CD4-positive, alpha-beta T cell (primary cell): ENCODE measurements around the gene GPRIN1. TPM values are rescaled to one million over a fixed set of nuclear protein-coding genes. Genes with fewer than 3 reads are reported as not detected.

Source experiments
- ATAC-seq: fragments of 200-7000 bp; cut with Tn5 transposase; one replicate; pipeline ENCODE4 v1.10.0; 2022; ENCODE audit warnings: mild to moderate bottlenecking; ENCODE audit not compliant: poor library complexity
- CTCF ChIA-PET: fragments of 350-600 bp; sonication (Branson Sonifier 250); formaldehyde crosslinking; loops from one replicate; lab custom pipeline; 2021; ENCODE audit warnings: antibody characterized with exemption, inconsistent platforms; lab: Charles Lee
- POLR2A ChIA-PET: fragments of 350-600 bp; sonication (Branson Sonifier 250); formaldehyde crosslinking; loops from one replicate; lab custom pipeline; 2021; ENCODE audit warnings: antibody characterized with exemption, inconsistent platforms; lab: Charles Lee
- DNase-seq, 14 experiments: peaks; one replicate each; pipeline ENCODE4 v3.0.0-alpha.2; 2013 to 2020; ENCODE audit warnings: mixed read lengths in 2 of 14
- H3K27ac ChIP-seq, 2 donors: one replicate each; pipeline versions ENCODE4 v1.5.1 to v1.7.0; 2013; ENCODE audit warnings: low read length in 2 of 2, low read depth in 1 of 2, mild to moderate bottlenecking in 1 of 2
- H3K27me3 ChIP-seq, 2 experiments: 1 replicate in 1 of 2; 2 replicates in 1 of 2; pipeline versions ENCODE4 v1.6.1 to v1.7.0; 2013; ENCODE audit warnings: low read length in 2 of 2, control low read depth in 1 of 2, mild to moderate bottlenecking in 1 of 2, moderate library complexity in 1 of 2; ENCODE audit not compliant: insufficient read depth in 2 of 2, control insufficient read depth in 1 of 2
- H3K36me3 ChIP-seq: one replicate; pipeline ENCODE4 v1.6.1; 2013; ENCODE audit warnings: low read length, control low read depth; ENCODE audit not compliant: insufficient read depth
- H3K4me1 ChIP-seq: one replicate; pipeline ENCODE4 v1.6.1; 2013; ENCODE audit warnings: low read length, control low read depth; ENCODE audit not compliant: insufficient read depth
- H3K4me3 ChIP-seq: one replicate; pipeline ENCODE4 v1.5.1; 2013; ENCODE audit warnings: mild to moderate bottlenecking, low read length, moderate library complexity
- H3K9me3 ChIP-seq, 2 experiments: 1 replicate in 1 of 2; 2 replicates in 1 of 2; pipeline versions ENCODE4 v1.6.1 to v1.7.0; 2013; ENCODE audit warnings: low read length in 2 of 2, mild to moderate bottlenecking in 2 of 2, control low read depth in 1 of 2, moderate library complexity in 1 of 2; ENCODE audit not compliant: control insufficient read depth in 1 of 2, insufficient read depth in 1 of 2
- H3K27ac Mint-ChIP-seq: one replicate; pipeline ENCODE4 v1.8.0; 2020; ENCODE audit warnings: mixed read lengths
- H3K27me3 Mint-ChIP-seq: one replicate; pipeline ENCODE4 v1.8.0; 2021; ENCODE audit warnings: mixed read lengths
- H3K36me3 Mint-ChIP-seq: one replicate; pipeline ENCODE4 v1.8.0; 2021; ENCODE audit warnings: low read depth, mixed read lengths
- H3K4me1 Mint-ChIP-seq: one replicate; pipeline ENCODE4 v1.8.0; 2021; ENCODE audit warnings: low read depth, mixed read lengths
- H3K4me3 Mint-ChIP-seq: one replicate; pipeline ENCODE4 v1.8.0; 2020; ENCODE audit warnings: mild to moderate bottlenecking, mixed read lengths
- H3K9me3 Mint-ChIP-seq: one replicate; pipeline ENCODE4 v1.8.0; 2020; ENCODE audit warnings: mixed read lengths
- intact Hi-C, 2 experiments: fragments of 100-400 bp; cut with DNase I in 1 of 2; cut with micrococcal nuclease in 1 of 2; formaldehyde crosslinking; loops; one replicate each; pipeline versions ENCODE4 v1.15.1 to v1.9.0; 2023 to 2025; cut with DNase I, micrococcal nuclease
- total RNA-seq, 174 experiments: library from RNA in 2 of 174; stranded (reverse) in 2 of 174; gene quantifications; one replicate each; pipeline ENCODE4 v1.2.3 and lab custom pipeline; 2021 to 2026
- TF ChIP-seq, protein P1 (sequence below): fragments of 200-600 bp; IDR thresholded peaks from one replicate; pipeline ENCODE4 v1.8.0; 2022; ENCODE audit warnings: antibody characterized with exemption, mild to moderate bottlenecking

GPRIN1 gene
- total RNA-seq, 2 experiments from 2014 or later, result 0.22 to 0.36 TPM

DNA sequence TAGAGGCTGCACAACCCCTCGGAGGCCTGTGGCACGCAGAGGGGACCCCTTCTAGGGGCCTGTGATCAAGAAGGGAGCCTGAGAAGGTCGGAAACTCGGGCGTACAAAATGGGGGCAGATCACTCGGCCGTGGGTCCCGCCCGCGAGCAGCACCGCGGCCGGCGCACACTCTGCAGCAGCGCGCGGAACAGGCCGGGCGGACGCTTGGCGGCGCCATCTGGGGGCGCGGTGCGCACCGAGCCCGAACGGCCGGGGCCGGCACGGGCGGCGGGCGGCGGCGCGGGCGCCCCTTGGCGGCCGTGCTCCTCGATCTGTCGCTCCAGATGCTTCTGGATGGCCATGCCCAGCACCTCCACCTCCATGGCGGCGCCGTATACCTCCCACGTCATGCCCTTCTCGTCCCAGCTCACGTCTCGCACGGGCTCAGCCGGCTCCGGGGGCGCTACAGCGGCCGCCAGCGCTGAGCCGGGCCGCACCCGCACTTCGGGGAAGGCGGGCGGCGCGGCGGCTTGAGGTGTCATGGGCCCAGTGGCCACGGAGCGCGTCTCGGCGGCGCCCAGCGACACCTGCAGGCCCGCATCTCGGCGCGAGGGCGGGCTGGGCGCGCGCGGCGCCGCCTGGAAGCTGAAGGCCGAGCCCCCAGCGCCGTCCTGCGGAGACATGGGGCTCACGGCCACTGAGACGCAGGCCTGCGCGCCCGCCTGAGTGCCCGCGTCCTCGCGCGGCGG, 13.1 kb downstream of the GPRIN1 start:
- Mint-ChIP-seq H3K27me3 (no peaks in the 10 kb centered on the region), H3K4me3 (peak overlapping the region; percentile 82), H3K27ac (no peak overlapping the region), H3K4me1 (peaks cover 8% of the 10 kb centered on the region), H3K9me3 (no peaks in the 10 kb centered on the region), H3K36me3 (no peaks in the 10 kb centered on the region)
- ChIA-PET POLR2A (interaction anchor here (0.7 to 1.4 kb wide), 4 partner anchors 50 to 149 kb away, joined by 3 to 6 read pairs (median 4); partner anchors contain the start of genes FAF2, RNF44 and TSPAN17), CTCF (interaction anchor here (0.7 to 2.2 kb wide), 17 partner anchors 9 to 237 kb away, joined by 3 to 11 read pairs (median 3); partner anchors contain the start of genes CLTB and RNF44)
- H3K4me1 ChIP-seq, result peaks cover 12% of the 10 kb centered on the region
- peaks cover 0 to 4% of the 10 kb centered on the region in 2 experiments for H3K9me3 ChIP-seq
- intact Hi-C loops, result loop anchor here (1.0 to 5.0 kb wide), 2 partner anchors 181 to 865 kb away; partner anchors contain the start of gene CLTB (in 2 of the 2)
- DNase-seq, result peak; percentile 51 to 89 (median 67)
- H3K4me3 ChIP-seq, result peak overlapping the region; percentile 33
- no peak overlapping the region for H3K27ac ChIP-seq
- H3K27me3 ChIP-seq, result no peaks in the 10 kb centered on the region
- TF ChIP-seq, protein P1, sequence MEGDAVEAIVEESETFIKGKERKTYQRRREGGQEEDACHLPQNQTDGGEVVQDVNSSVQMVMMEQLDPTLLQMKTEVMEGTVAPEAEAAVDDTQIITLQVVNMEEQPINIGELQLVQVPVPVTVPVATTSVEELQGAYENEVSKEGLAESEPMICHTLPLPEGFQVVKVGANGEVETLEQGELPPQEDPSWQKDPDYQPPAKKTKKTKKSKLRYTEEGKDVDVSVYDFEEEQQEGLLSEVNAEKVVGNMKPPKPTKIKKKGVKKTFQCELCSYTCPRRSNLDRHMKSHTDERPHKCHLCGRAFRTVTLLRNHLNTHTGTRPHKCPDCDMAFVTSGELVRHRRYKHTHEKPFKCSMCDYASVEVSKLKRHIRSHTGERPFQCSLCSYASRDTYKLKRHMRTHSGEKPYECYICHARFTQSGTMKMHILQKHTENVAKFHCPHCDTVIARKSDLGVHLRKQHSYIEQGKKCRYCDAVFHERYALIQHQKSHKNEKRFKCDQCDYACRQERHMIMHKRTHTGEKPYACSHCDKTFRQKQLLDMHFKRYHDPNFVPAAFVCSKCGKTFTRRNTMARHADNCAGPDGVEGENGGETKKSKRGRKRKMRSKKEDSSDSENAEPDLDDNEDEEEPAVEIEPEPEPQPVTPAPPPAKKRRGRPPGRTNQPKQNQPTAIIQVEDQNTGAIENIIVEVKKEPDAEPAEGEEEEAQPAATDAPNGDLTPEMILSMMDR, result peak; percentile 11
- H3K36me3 ChIP-seq, result no peaks in the 10 kb centered on the region
- peak; percentile 84 for ATAC-seq

DNA sequence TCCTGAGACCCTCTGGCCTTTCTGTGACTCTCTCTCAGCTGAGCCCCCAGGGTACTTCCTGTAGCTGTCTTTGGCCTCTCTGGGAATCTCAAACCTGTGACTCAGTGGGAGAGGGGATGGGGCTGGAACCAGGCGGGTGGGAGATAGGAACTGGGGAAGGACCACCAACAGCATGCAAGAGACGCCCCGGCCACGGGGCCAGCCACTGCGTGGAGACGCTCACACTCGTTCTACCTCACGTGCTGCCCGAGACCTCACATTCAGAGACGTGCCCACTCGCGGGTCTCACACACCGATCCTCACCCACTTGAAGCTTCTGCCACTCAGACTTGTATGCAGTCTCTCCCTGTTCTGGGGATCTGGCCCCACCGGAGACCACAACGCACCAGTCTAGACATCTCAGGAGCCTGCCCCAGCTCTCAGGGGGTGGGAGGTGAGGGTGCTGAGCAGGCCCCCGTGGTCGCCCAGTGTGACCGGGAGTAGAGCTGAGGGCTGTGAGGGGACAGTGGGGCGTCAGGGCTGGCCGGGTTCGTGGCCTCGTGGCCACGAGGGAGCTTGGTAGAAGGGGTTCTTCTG, 13.8 kb downstream of the GPRIN1 start:
- Mint-ChIP-seq H3K27ac (no peak overlapping the region), H3K27me3 (no peaks in the 10 kb centered on the region), H3K4me3 (peak overlapping the region; percentile 82), H3K9me3 (no peaks in the 10 kb centered on the region), H3K4me1 (peaks cover 8% of the 10 kb centered on the region), H3K36me3 (no peaks in the 10 kb centered on the region)
- ChIA-PET CTCF (interaction anchor here (0.9 to 2.2 kb wide), 8 partner anchors 10 to 179 kb away, joined by 3 to 11 read pairs (median 4); partner anchors contain the start of gene CLTB), POLR2A (interaction anchor here (1.0 to 1.4 kb wide), 3 partner anchors 51 to 148 kb away, joined by 3 to 6 read pairs (median 6); partner anchors contain the start of genes FAF2, RNF44 and TSPAN17)
- TF ChIP-seq, protein P1, result no peak
- Histone ChIP-seq H3K9me3 (peaks cover 0 to 4% of the 10 kb centered on the region in 2 experiments), H3K4me3 (peak overlapping the region; percentile 33), H3K36me3 (no peaks in the 10 kb centered on the region), H3K27ac (no peak overlapping the region), H3K27me3 (no peaks in the 10 kb centered on the region), H3K4me1 (peaks cover 12% of the 10 kb centered on the region)
- intact Hi-C loops, result loop anchor here in 1 of 2 experiments (1.0 to 5.0 kb wide), 2 partner anchors 180 to 864 kb away; partner anchors contain the start of gene CLTB
- ATAC-seq (no peak), DNase-seq (no peak)

DNA sequence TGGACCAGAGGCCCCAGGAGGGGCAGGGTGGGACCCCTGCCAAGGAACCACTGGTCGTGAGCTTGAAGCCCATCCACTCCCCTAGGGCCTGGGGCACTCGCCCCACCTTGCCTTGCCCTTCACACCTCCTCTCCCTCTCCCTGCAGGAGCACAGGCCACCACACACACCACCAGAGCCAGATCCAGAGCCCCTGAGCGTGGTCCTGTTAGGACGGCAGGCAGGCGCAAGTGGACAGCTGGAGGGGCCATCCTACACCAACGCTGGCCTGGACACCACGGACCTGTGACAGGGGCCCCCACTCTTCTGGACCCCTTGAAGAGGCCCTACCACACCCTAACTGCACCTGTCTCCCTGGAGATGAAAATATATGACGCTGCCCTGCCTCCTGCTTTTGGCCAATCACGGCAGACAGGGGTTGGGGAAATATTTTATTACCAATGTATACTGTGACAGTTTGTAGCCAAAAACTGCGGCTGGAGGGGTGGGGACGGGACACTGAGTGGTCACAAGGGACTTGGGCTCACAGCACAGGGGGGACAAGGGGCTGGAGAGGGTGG, 14.5 kb downstream of the GPRIN1 start:
- DNase-seq, result no peak
- peaks cover 8% of the 10 kb centered on the region for H3K4me1 Mint-ChIP-seq
- H3K36me3 ChIP-seq, result no peaks in the 10 kb centered on the region
- H3K9me3 ChIP-seq, result peaks cover 0 to 4% of the 10 kb centered on the region in 2 experiments
- ChIA-PET CTCF (interaction anchor here (2.2 kb wide), 1 partner anchor 179 kb away, joined by 11 read pairs; the partner anchor contains the start of gene CLTB), POLR2A (no interaction called here)
- intact Hi-C loops, result loop anchor here in 1 of 2 experiments (5.0 kb wide), 1 partner anchor 863 kb away; no protein-coding TSS in a partner anchor
- H3K4me3 ChIP-seq, result no peak overlapping the region
- H3K27ac Mint-ChIP-seq, result no peak overlapping the region
- TF ChIP-seq, protein P1, result no peak
- no peaks in the 10 kb centered on the region for H3K27me3 Mint-ChIP-seq
- no peaks in the 10 kb centered on the region for H3K27me3 ChIP-seq
- no peaks in the 10 kb centered on the region for H3K9me3 Mint-ChIP-seq
- peaks cover 12% of the 10 kb centered on the region for H3K4me1 ChIP-seq
- H3K36me3 Mint-ChIP-seq, result no peaks in the 10 kb centered on the region
- H3K4me3 Mint-ChIP-seq, result peak overlapping the region; percentile 82
- no peak overlapping the region for H3K27ac ChIP-seq
- ATAC-seq, result no peak
